ENCODE measurements around the gene CHRM5. TPM values are rescaled to one million over a fixed set of nuclear protein-coding genes. Genes with fewer than 3 reads are reported as not detected.

The CHRM5 gene
- total RNA-seq, 2 donors from 2014 or later, result not detected

GRCh38 chr15:34085746-34086145 is 117.4 kb downstream of the CHRM5 start:
- DNase-seq, result no peak
- H3K27me3 ChIP-seq (ENCODE audit: control insufficient read depth, insufficient read depth, low read length, poor library complexity, severe bottlenecking), result no peaks in the 10 kb centered on the region
- Mint-ChIP-seq H3K4me3 (no peak overlapping the region), H3K4me1 (no peaks in the 10 kb centered on the region), H3K9me3 (no peaks in the 10 kb centered on the region), H3K27me3 (ENCODE audit: insufficient read depth) (no peaks in the 10 kb centered on the region), H3K27ac (no peak overlapping the region), H3K36me3 (ENCODE audit: low read depth) (peaks cover 49% of the 10 kb centered on the region)
- no peak overlapping the region for H3K9ac ChIP-seq (ENCODE audit: extremely low read depth, low read length, poor library complexity, severe bottlenecking)
- H3K27ac ChIP-seq (ENCODE audit: low read depth, low read length), result no peak overlapping the region
- H3K4me1 ChIP-seq (ENCODE audit: control insufficient read depth, insufficient read depth, low read length), result no peaks in the 10 kb centered on the region
- H3K36me3 ChIP-seq (ENCODE audit: control insufficient read depth, insufficient read depth, low read length), result peaks cover 52% of the 10 kb centered on the region
- TF ChIP-seq CTCF (conservative IDR thresholded peaks at IDR 0.05), result no peak
- H3K9me3 ChIP-seq (ENCODE audit: control insufficient read depth, low read length), result no peaks in the 10 kb centered on the region
- 94 to 100% methylated on average over 1 to 2 of the region's 2 CpGs for WGBS, 2 experiments (ENCODE audit: insufficient coverage in 1 of 2, insufficient read length in 1 of 2)
- H3K4me3 ChIP-seq (ENCODE audit: low read length), result no peak overlapping the region

- H3K27ac ChIP-seq (ENCODE audit: low read depth, low read length), result no peak overlapping the region
- no peaks in the 10 kb centered on the region for H3K9me3 Mint-ChIP-seq
- 92 to 94% methylated on average over 3 to 5 of the region's 5 CpGs for WGBS, 2 experiments (ENCODE audit: insufficient coverage in 1 of 2, insufficient read length in 1 of 2)
- H3K4me3 ChIP-seq (ENCODE audit: low read length), result peak overlapping the region; percentile 97
- H3K27me3 ChIP-seq (ENCODE audit: control insufficient read depth, insufficient read depth, low read length, poor library complexity, severe bottlenecking), result no peaks in the 10 kb centered on the region
- no peak overlapping the region for H3K4me3 Mint-ChIP-seq
- peaks cover 10% of the 10 kb centered on the region for H3K36me3 ChIP-seq (ENCODE audit: control insufficient read depth, insufficient read depth, low read length)
- no peaks in the 10 kb centered on the region for H3K4me1 ChIP-seq (ENCODE audit: control insufficient read depth, insufficient read depth, low read length)
- no peak overlapping the region for H3K27ac Mint-ChIP-seq
- peaks cover 12% of the 10 kb centered on the region for H3K4me1 Mint-ChIP-seq
- no peak overlapping the region for H3K9ac ChIP-seq (ENCODE audit: extremely low read depth, low read length, poor library complexity, severe bottlenecking)
- H3K36me3 Mint-ChIP-seq (ENCODE audit: low read depth), result peaks cover 7% of the 10 kb centered on the region
- H3K27me3 Mint-ChIP-seq (ENCODE audit: insufficient read depth), result no peaks in the 10 kb centered on the region
- H3K9me3 ChIP-seq (ENCODE audit: control insufficient read depth, low read length), result no peaks in the 10 kb centered on the region
- TF ChIP-seq CTCF (conservative IDR thresholded peaks at IDR 0.05), result no peak
- no peak for DNase-seq
Observed at GRCh38 chr15:34099914-34100313, 131.6 kb downstream of the CHRM5 start.

GRCh38 chr15:34101366-34102174 is 133.3 kb downstream of the CHRM5 start, which contains the start of the genes EMC7 and PGBD4:
Gene EMC7 (minus strand): TSS chr15:34101862. CDS start chr15:34101839, 23 bp downstream.
Gene PGBD4 (plus strand): TSS chr15:34102083. CDS start chr15:34102532, 449 bp downstream.
- no peak for TF ChIP-seq CTCF (conservative IDR thresholded peaks at IDR 0.05)
- H3K4me1 ChIP-seq (ENCODE audit: control insufficient read depth, insufficient read depth, low read length), result no peaks in the 10 kb centered on the region
- Mint-ChIP-seq H3K27ac (peak within 1 kb of the TSS; percentile 100), H3K9me3 (no peaks in the 10 kb centered on the region), H3K4me3 (peak within 1 kb of the TSS; percentile 100), H3K27me3 (ENCODE audit: insufficient read depth) (no peaks in the 10 kb centered on the region), H3K4me1 (peaks cover 12% of the 10 kb centered on the region), H3K36me3 (ENCODE audit: low read depth) (peaks cover 4% of the 10 kb centered on the region)
- peak; percentile 99 for DNase-seq
- no peaks in the 10 kb centered on the region for H3K9me3 ChIP-seq (ENCODE audit: control insufficient read depth, low read length)
- peak within 1 kb of the TSS; percentile 97 for H3K4me3 ChIP-seq (ENCODE audit: low read length)
- no peaks in the 10 kb centered on the region for H3K27me3 ChIP-seq (ENCODE audit: control insufficient read depth, insufficient read depth, low read length, poor library complexity, severe bottlenecking)
- peak within 1 kb of the TSS; percentile 91 for H3K9ac ChIP-seq (ENCODE audit: extremely low read depth, low read length, poor library complexity, severe bottlenecking)
- 0% methylated on average over 24 to 48 of the region's 48 CpGs for WGBS, 2 experiments (ENCODE audit: insufficient coverage in 1 of 2, insufficient read length in 1 of 2)
- H3K27ac ChIP-seq (ENCODE audit: low read depth, low read length), result peak within 1 kb of the TSS; percentile 83
- no peaks in the 10 kb centered on the region for H3K36me3 ChIP-seq (ENCODE audit: control insufficient read depth, insufficient read depth, low read length)

Measured in endodermal cell (in vitro differentiated cells).